Muscle of arm (tissue), 12 donors: ENCODE measurements around the gene PM20D1. TPM values are rescaled to one million over a fixed set of nuclear protein-coding genes. Genes with fewer than 3 reads are reported as not detected.

Experiments
- polyA plus RNA-seq, 12 donors: library from polyadenylated mRNA; unstranded; fragments of 120-200 nt; gene quantifications; one replicate each; pipeline ENCODE4 v1.2.1, GENCODE V29; 2013; ENCODE audit not compliant: insufficient read length in 12 of 12

Gene PM20D1
- polyA plus RNA-seq, 12 donors = 0.11 to 0.88 (median 0.29) TPM; not detected in 7

Other genes with a start within 250 kb of the PM20D1 start
- gene ELK4, start 218.1 kb downstream of the PM20D1 start, polyA plus RNA-seq = 10 to 100 TPM in 11 of 12 donors, not detected in 1; 13.3 to 25.8 (median 19.9) TPM
- gene SLC45A3, start 169.6 kb downstream of the PM20D1 start, polyA plus RNA-seq = 1 to 10 TPM in 11 of 12 donors, not detected in 1; 1.9 to 9.8 (median 3.4) TPM
- gene NUCKS1, start 100.0 kb downstream of the PM20D1 start, polyA plus RNA-seq = 100 to 1,000 TPM; 224 to 894 (median 248) TPM
- gene RAB29, start 74.7 kb downstream of the PM20D1 start, polyA plus RNA-seq = 100 to 1,000 TPM in 1 of 12 donors, 10 to 100 TPM in 1, 1 to 10 TPM in 10; 3.1 to 130 (median 3.5) TPM
- gene SLC41A1, start 36.9 kb downstream of the PM20D1 start, polyA plus RNA-seq = 10 to 100 TPM in 11 of 12 donors, not detected in 1; 18.9 to 38.8 (median 30.8) TPM
- under 1 TPM in 6 of 12 donors, not detected in 6; 0.05 to 0.27 (median 0.09) TPM for gene SLC26A9, start 93.3 kb upstream of the PM20D1 start, polyA plus RNA-seq
- gene RAB7B, start 153.3 kb upstream of the PM20D1 start, polyA plus RNA-seq = 10 to 100 TPM in 5 of 12 donors, 1 to 10 TPM in 6, not detected in 1; 8.7 to 19.4 (median 10.0) TPM
- under 1 TPM in 10 of 12 donors, not detected in 2; 0.07 to 0.98 (median 0.26) TPM for gene CTSE, start 173.8 kb upstream of the PM20D1 start, polyA plus RNA-seq
- 1 to 10 TPM in 3 of 12 donors, under 1 TPM in 6, not detected in 3; 0.26 to 3.7 (median 0.51) TPM for gene RHEX, start 203.0 kb upstream of the PM20D1 start, polyA plus RNA-seq